ENCODE results near the gene NOS3.
"Not testable (repeated sequence)": the region's sequence is repeated elsewhere in the genome, so short reads cannot be mapped to it uniquely, and the experiment has no call there.

NOS3 gene

GRCh38 chr7:151040616-151041375 is 50.0 kb downstream of the NOS3 start:
- DNase-seq: no peak

GRCh38 chr7:151043449-151043848 is 52.6 kb downstream of the NOS3 start:
- not testable (repeated sequence) for DNase-seq

GRCh38 chr7:151043959-151044358 is 53.1 kb downstream of the NOS3 start:
- no peak for DNase-seq

GRCh38 chr7:151045262-151045661 is 54.4 kb downstream of the NOS3 start:
- no peak for DNase-seq

GRCh38 chr7:151045967-151046366 is 55.1 kb downstream of the NOS3 start:
- DNase-seq: no peak

GRCh38 chr7:151046603-151047573 is 56.1 kb downstream of the NOS3 start:
- no peak for DNase-seq

- DNase-seq: no peak
Measured at GRCh38 chr7:151047976-151048815, 57.4 kb downstream of the NOS3 start, which contains the start of gene ASIC3. TSS of gene ASIC3 (plus strand) at chr7:151048531. CDS start at chr7:151048886, 355 bp downstream.

- DNase-seq: no peak
Measured at GRCh38 chr7:151048911-151049463, 58.2 kb downstream of the NOS3 start.

- DNase-seq: peak; percentile 22
Measured at GRCh38 chr7:151051108-151051507, 60.3 kb downstream of the NOS3 start.

GRCh38 chr7:151053096-151053495 is 62.3 kb downstream of the NOS3 start:
- DNase-seq: no peak

- no peak for DNase-seq
Measured at GRCh38 chr7:151053751-151054150, 62.9 kb downstream of the NOS3 start.

- no peak for DNase-seq
Measured at GRCh38 chr7:151056283-151056665, 65.5 kb downstream of the NOS3 start.

GRCh38 chr7:151056666-151057505 is 66.1 kb downstream of the NOS3 start:
- DNase-seq: no peak

GRCh38 chr7:151057506-151057988 is 66.7 kb downstream of the NOS3 start, which contains the start of gene CDK5:
TSS of gene CDK5 (minus strand) at chr7:151057897. CDS start at chr7:151057848, 49 bp downstream.
- no peak for DNase-seq

- peak; percentile 99 for DNase-seq
Measured at GRCh38 chr7:151057989-151058780, 67.4 kb downstream of the NOS3 start.

GRCh38 chr7:151058781-151059366 is 68.1 kb downstream of the NOS3 start:
- no peak for DNase-seq

- peak; percentile 62 for DNase-seq
Measured at GRCh38 chr7:151059367-151060112, 68.7 kb downstream of the NOS3 start, which contains the start of gene SLC4A2. TSS of gene SLC4A2 (plus strand) at chr7:151059589. CDS start at chr7:151061988, 2,399 bp downstream.

GRCh38 chr7:151060113-151060415 is 69.2 kb downstream of the NOS3 start:
- DNase-seq: no peak
